Germinal center (tissue), 1 donor: ENCODE measurements around the gene SC5D.
A peak's percentile ranks its signal among the peaks of the same experiment; 100 is the strongest.

Source experiments
- DNase-seq: peaks from one replicate; pipeline ENCODE4 v3.0.0; 2012; ENCODE audit warnings: mixed read lengths, low spot score

Gene SC5D, protein sequence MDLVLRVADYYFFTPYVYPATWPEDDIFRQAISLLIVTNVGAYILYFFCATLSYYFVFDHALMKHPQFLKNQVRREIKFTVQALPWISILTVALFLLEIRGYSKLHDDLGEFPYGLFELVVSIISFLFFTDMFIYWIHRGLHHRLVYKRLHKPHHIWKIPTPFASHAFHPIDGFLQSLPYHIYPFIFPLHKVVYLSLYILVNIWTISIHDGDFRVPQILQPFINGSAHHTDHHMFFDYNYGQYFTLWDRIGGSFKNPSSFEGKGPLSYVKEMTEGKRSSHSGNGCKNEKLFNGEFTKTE

GRCh38 chr11:121292495-121293287, at the start of gene SC5D:
TSS of gene SC5D (plus strand) at chr11:121292771. CDS start at chr11:121303376, 10,605 bp downstream.
- DNase-seq, result peak; percentile 96

GRCh38 chr11:121244884-121245283, 47.7 kb upstream of the SC5D start:
- DNase-seq, result no peak

- no peak for DNase-seq
Observed at GRCh38 chr11:121246021-121246768, 46.4 kb upstream of the SC5D start.

GRCh38 chr11:121246769-121247035, 45.9 kb upstream of the SC5D start:
- DNase-seq, result no peak

- DNase-seq, result no peak
Observed at GRCh38 chr11:121248496-121248895, 44.1 kb upstream of the SC5D start.

- peak; percentile 64 for DNase-seq
Observed at GRCh38 chr11:121249039-121249663, 43.4 kb upstream of the SC5D start.

GRCh38 chr11:121250843-121251242, 41.7 kb upstream of the SC5D start:
- no peak for DNase-seq

GRCh38 chr11:121253951-121254350, 38.6 kb upstream of the SC5D start:
- no peak for DNase-seq

- no peak for DNase-seq
Observed at GRCh38 chr11:121254756-121255155, 37.8 kb upstream of the SC5D start.

GRCh38 chr11:121255473-121256125, 37.0 kb upstream of the SC5D start:
- DNase-seq, result no peak

GRCh38 chr11:121257289-121257688, 35.3 kb upstream of the SC5D start:
- no peak for DNase-seq

GRCh38 chr11:121257976-121258375, 34.6 kb upstream of the SC5D start:
- DNase-seq, result no peak

GRCh38 chr11:121265586-121265985, 27.0 kb upstream of the SC5D start:
- DNase-seq, result no peak

DNA sequence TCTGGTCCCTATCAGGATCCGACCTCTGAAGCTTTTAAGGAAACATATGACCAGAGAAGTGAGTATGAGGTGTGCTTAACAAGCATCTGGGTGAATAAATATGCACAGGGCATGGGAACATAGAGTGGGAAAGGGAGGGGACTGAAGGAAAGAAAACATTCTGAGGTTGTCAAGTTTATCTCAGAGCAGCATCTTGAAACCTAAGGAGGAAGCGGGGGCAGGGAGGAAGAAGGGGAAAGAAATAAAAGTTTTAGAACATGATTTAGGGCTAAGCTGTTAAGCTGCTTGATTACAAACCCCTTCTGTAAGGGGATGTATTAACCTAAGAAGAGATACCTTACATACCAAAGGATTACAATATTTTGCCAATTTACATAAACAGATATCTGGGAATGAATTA, 24.0 kb upstream of the SC5D start:
- no peak for DNase-seq

- no peak for DNase-seq
Observed at GRCh38 chr11:121270001-121270678, 22.4 kb upstream of the SC5D start.

DNA sequence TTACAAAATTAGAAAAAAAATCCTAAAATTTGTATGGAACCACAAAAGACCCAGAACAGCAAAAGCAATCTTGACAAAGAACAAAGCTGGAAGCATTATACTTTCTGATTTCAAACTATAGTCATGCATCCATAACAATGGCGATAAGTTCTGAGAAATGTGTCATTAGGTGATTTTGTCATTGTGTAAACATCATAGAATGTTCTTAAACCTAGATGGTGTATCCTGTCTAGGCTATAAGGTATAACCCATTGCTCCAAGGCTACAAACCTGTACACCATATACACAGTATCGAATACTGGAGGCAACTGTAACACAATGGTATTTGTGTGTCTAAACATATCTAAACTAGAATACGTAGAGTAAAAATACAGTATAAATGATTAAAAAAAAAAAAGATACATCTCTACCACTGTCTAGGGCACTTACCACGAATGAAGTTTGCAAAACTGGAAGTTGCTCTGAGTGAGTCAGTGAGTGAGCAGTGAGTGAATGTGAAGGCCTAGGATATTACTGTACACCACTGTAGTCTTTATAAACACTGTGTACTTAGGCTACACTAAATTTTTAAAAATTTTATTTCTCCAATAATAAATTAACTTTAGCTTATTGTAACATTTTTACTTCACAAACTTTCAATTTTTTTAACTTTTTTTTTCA, 18.1 kb upstream of the SC5D start:
- no peak for DNase-seq

- no peak for DNase-seq
Observed at GRCh38 chr11:121281698-121282097, 10.9 kb upstream of the SC5D start.

GRCh38 chr11:121282386-121282785, 10.2 kb upstream of the SC5D start:
- no peak for DNase-seq

DNA sequence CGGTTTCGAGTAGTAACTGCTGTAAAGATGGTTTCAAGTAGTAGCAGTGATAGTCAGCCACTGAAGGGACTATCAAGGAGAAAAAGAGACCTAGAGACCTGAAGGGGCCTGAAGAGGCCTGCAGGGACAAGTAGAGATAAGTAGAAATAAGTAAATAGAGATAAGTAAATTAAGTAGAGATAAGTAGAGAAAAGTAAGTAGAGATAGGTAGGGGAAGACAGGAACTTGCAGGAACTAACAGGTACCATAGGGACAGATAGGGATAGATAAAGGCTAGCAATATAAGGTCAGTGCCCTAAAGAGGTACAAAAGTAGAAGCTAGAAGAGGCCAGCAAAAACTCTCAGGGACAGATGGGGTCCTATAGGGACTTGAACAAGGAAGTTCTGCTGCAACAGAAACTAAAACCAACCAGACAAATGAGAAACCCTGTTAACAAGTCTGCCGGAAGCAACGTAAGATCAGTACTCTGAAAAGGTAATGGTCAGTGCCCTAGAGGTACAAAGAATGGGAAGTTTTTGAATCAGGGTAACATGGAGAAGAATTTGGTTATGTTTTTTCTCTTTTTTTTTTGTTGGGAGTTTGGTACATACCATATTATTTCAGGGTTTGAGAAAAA, 9.6 kb upstream of the SC5D start:
- DNase-seq, result peak; percentile 15

- DNase-seq, result no peak
Observed at GRCh38 chr11:121291319-121291718, 1.3 kb upstream of the SC5D start.
